A172 (cell line): ENCODE data around the gene OR14K1. TPM values are rescaled to one million over a fixed set of nuclear protein-coding genes. Genes with fewer than 3 reads are reported as not detected.
"Not testable (repeated sequence)": the region's sequence is repeated elsewhere in the genome, so short reads cannot be mapped to it uniquely, and the experiment has no call there.

ENCODE experiments used
- DNase-seq: peaks from one replicate; pipeline ENCODE4 v3.0.0-alpha.2; 2015; ENCODE audit warnings: low spot score
- total RNA-seq: library from RNA; depleted of rRNA; stranded (reverse); fragments of >200 nt; shearing (Covaris generic); gene quantifications from 2 replicates; pipeline ENCODE4 v1.2.3, GENCODE V29; 2014; rRNA removed

Gene OR14K1, protein sequence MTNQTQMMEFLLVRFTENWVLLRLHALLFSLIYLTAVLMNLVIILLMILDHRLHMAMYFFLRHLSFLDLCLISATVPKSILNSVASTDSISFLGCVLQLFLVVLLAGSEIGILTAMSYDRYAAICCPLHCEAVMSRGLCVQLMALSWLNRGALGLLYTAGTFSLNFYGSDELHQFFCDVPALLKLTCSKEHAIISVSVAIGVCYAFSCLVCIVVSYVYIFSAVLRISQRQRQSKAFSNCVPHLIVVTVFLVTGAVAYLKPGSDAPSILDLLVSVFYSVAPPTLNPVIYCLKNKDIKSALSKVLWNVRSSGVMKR
- total RNA-seq, result not detected in 2 replicates

DNA sequence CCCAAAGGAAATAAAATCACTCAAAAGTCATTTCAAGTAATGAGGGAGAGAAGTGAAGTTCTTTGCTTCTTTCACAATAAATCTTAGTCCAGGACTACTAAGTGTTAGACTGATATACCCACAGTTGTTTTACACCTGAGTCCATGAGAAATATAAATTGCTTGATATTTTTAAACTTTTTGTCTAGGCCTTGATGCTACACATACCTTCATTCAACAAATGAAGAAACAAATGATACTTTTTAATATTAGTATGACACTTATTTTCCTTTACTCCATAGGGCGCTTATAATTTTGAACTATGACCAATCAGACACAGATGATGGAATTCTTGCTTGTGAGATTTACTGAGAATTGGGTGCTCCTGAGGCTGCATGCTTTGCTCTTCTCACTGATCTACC lies at the start of gene OR14K1:
TSS of gene OR14K1 (plus strand) at position 301 of the 400 bp plus-strand sequence. CDS start at position 301, 0 bp downstream.
- DNase-seq, result no peak

DNA sequence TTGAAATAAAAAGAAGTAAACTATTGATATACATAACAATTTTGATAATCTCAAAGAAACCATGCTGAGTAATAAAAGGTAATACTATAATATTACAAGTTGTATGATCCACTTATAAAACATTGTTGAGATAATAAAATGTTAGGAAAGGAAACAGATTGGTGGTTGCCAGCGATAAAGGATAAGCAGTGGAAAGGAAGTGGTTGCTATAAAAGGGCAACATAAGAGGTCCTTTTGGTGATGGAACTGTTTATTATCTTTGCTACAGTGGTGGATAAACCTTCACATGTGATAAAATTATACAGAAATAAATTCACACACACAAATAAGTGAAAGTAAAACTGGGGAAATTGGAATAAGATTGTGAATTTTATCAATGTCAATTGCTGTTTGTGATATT lies 37.1 kb upstream of the OR14K1 start:
- DNase-seq, result no peak

DNA sequence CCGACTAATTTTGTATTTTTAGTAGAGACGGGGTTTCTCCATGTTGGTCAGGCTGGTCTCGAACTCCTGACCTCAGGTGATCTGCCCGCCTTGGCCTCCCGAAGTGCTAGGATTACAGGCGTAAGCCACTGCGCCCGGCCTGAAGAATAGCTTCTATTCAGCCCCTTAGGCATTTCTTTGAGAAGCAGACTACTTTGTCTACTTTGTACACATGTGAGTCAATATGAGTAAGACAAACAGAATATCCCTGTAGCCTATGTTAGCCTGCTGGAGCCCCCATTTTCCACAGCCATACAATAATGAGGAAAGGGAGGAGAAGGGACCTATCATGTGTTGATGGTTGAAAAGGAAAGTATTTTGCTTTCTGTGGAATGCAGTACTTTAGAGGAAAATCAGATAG lies 27.7 kb upstream of the OR14K1 start:
- DNase-seq, result not testable (repeated sequence)

- DNase-seq, result no peak
These were observed 24.7 kb upstream of the OR14K1 start for GRCh38 chr1:247713753-247714152.

DNA sequence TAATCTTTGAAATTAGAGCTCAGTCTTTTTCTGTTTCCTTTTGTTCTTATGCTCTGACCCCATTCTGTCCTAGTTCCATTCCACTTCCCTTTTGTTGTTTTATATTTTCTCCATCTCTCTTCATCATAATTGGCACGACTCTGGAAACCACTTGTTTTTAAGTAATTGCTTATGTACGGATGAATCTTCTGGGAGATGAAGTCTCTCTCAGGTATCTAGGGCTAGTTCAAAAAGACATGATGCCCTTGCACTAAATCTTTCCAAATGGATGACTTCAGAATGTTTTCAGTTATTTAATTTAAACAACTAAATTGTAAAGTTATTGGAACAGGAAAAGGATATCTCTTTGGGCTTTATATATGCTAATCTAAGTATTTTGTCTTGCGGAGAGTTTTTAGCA lies 21.9 kb upstream of the OR14K1 start, which contains the start of gene OR6F1:
TSS of gene OR6F1 (minus strand) at position 101 of the 400 bp plus-strand sequence. CDS start 3,891 bp downstream, outside the sequence.
- no peak for DNase-seq

DNA sequence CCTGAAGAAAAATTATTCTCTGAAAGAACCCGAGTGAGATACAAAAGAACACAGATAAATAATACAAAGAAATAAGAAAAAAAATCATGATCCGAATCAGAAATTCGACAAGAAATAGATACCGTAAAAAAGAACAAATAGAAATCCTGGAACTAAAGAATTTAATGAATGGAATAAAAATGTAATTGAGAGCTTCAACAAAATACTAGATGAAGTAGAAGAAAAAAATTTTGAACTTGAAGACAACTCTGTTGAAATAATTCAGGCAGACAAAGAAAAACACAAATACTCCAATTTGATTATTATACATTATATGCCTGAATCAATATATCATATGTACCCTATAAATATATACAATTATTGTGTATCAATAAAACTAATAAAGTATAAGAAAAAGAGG lies 17.2 kb upstream of the OR14K1 start:
- DNase-seq, result no peak

- DNase-seq, result no peak
These were observed 2.3 kb downstream of the OR14K1 start for GRCh38 chr1:247740721-247741120.

DNA sequence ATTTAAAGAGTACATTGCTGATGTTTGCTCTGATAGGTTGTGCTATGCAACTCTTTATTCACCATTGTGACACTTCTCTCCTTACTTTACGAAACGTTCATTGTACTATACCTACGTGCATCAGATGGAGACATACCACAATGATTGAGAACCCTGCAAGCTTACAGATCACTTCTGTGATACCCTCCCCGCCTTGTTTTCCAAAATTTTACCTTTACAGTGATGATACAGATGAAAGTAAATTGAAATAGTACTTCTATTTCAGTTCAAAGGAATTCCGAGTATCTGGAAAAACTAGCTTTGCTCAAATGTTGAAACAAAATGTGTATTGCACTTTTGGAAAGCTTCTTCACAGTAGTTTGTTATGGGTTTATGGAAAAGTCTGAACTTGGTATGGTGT lies 3.3 kb downstream of the OR14K1 start:
- no peak for DNase-seq

DNA sequence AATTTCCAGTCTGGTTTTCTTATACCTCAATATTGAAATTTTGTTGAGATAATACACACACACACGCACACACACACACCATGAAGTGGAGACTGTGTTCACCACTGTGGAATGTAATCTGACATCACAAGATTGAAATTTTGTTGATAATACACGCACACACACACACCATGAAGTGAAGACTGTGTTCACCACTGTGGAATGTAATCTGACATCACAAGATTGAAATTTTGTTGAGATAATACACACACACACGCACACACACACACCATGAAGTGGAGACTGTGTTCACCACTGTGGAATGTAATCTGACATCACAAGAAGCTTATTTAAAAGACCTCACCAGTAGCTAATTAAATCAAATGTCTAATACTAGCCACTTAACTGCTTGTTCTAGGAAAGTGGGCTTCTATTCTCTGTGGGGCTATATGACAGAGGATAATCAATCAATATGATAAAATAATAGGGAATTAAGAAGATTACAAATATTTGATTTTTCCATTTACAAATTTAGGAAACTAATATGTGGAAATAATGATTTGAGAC lies 3.9 kb downstream of the OR14K1 start:
- DNase-seq, result peak; percentile 4

DNA sequence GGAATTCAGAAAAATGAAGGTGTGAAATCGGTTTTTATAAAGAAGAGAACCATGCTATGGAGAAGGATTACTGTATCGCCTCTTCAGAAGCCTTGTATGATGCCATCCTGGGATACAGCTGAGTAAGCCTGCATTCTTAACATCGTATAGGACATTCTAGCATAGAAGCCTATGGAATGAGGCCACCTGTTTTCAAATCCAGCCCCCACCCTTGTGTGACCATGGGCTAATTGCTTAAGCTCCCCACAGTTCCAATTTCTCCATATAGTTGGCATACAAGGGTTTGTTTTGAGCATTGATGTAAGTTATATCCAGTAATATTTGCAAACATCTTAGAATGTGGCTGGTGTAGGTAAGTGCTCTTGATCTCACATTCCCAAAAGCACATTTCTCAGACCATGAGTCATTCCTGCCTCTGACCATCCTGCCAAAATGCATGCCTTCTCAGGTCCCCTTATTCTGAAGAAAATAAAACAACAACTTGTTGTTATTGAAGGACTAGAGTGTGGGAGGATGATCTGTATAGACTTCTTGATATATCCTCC lies 8.0 kb downstream of the OR14K1 start:
- DNase-seq, result no peak

DNA sequence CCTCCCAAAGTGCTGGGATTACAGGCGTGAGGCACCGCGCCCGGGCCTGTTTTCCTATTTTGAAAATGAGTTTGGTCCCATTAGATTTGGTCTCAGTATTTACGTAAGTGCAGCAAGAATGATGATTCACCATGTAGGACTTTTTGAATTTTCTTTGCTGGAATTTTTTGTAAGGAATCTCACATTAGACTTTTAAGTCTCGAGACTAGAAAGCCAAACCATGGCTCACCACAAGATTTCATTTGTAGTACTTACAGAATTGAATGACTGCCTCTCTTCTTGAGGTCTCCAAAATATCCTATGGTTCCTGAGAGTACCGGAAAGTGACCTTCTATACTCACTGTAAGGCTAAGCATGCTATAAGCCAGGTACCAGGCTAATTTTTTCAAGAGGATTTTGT lies 9.2 kb downstream of the OR14K1 start:
- peak; percentile 30 for DNase-seq

DNA sequence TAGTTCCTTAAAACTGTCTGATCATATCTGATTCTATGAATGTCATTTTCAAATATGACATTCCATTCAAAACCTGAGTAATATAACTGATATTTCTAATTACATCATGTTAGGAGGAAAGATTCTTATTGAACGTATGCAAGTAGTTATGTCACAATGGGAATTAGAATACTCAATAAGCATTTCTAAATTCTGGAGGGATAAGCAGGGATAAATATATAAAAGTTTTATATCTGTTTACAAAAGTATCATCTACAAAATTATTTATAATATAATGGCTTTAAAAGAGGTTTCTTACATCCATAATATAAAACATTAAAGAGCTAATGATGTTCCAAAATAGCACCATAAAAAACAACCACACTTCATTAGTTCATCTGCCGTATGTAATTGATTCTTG lies 9.6 kb downstream of the OR14K1 start, which contains the start of gene OR14A2:
TSS of gene OR14A2 (minus strand) at position 101 of the 400 bp plus-strand sequence.
- DNase-seq, result no peak

DNA sequence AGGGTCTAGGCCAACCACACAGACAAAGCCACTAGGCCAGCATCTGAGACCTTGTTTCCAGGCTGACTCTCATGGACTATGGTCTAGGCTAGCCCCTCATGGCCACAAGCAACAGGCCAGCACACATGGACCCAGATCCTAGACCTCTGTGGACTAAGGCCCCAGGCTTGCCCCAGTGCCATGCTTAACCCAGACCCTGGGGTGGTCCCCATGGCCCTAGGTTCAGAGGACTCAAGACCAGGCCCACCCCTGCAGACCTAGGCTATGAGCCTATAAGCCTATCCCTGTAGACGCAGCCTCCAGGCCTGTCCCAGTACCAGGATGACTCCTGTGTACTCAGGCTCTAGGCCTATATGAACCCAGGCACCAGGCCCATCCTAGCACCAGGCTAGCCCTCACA lies 11.5 kb downstream of the OR14K1 start:
- no peak for DNase-seq

- DNase-seq, result not testable (repeated sequence)
These were observed 15.9 kb downstream of the OR14K1 start for GRCh38 chr1:247754311-247754710.

- DNase-seq, result no peak
These were observed 22.0 kb downstream of the OR14K1 start, which contains the start of gene OR1C1 for GRCh38 chr1:247760456-247760855. OR1C1 (minus strand) TSS chr1:247760556; CDS start chr1:247758406, 2,150 bp downstream.

DNA sequence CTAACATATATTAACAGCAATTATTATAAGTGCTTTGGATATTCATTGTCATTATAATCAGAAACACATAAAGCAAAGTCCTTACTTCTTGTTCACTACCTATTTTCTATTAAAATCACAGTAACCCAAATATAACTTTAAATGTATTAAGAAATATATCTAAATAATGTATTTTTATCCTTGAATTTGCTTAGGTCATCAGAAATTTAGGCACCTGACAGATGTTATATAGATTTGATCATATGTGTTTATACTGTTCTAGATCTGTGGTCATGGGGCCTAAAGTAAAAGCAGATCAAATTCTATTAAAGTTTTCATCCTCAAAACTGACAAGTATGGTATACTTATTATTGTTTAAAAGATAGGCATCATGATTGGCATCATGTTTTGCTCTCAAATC lies 31.2 kb downstream of the OR14K1 start:
- no peak for DNase-seq

Other genes with a start within 250 kb of the OR14K1 start
- gene OR2C3, start 202.2 kb upstream of the OR14K1 start, total RNA-seq, result not detected in 2 replicates
- 0.10 TPM in 1 of 2 replicates, not detected in the other for gene GCSAML, start 189.5 kb upstream of the OR14K1 start, total RNA-seq
- gene OR2G2, start 150.3 kb upstream of the OR14K1 start, total RNA-seq, result not detected in 2 replicates
- gene OR2G3, start 133.0 kb upstream of the OR14K1 start, total RNA-seq, result not detected in 2 replicates
- not detected in 2 replicates for gene OR13G1, start 58.9 kb upstream of the OR14K1 start, total RNA-seq
- gene OR6F1, start 22.0 kb upstream of the OR14K1 start, total RNA-seq, result not detected in 2 replicates
- not detected in 2 replicates for gene OR14A2, start 9.5 kb downstream of the OR14K1 start, total RNA-seq
- gene OR1C1, start 21.9 kb downstream of the OR14K1 start, total RNA-seq, result not detected in 2 replicates
- not detected in 2 replicates for gene OR14A16, start 85.5 kb downstream of the OR14K1 start, total RNA-seq
- gene OR11L1, start 103.3 kb downstream of the OR14K1 start, total RNA-seq, result not detected in 2 replicates
- not detected in 2 replicates for gene TRIM58, start 118.6 kb downstream of the OR14K1 start, total RNA-seq
- not detected in 2 replicates for gene OR2W3, start 157.0 kb downstream of the OR14K1 start, total RNA-seq
- not detected in 2 replicates for gene OR2T8, start 181.6 kb downstream of the OR14K1 start, total RNA-seq
- gene OR2AJ1, start 186.3 kb downstream of the OR14K1 start, total RNA-seq, result not detected in 2 replicates
- gene OR2L8, start 210.2 kb downstream of the OR14K1 start, total RNA-seq, result not detected in 2 replicates
- gene OR2AK2, start 226.6 kb downstream of the OR14K1 start, total RNA-seq, result not detected in 2 replicates